ENCODE measurements around the gene GAR1.

DNA sequence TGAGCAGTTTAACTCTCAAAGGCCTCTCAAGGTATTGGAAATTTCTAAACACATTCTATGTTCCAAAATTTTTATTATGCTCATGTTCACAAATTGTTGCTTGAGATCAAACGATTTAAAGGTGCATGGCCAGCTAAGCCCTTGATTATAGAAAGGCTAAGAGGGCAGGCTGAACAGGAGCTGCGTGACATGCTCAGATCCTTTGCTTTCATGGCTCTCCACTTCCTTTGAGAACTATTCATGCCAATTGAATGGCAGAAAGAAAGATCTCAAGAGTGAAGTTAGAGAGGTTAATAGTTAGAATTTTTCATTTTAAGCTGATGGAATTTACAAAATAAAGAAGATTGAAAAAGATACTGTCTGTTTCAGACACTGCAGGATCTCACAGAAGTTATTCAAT is 32.9 kb downstream of the GAR1 start:
- no peak for TF ChIP-seq POLR2AphosphoS2 (conservative IDR thresholded peaks at IDR 0.05; ENCODE audit: low read length)
- TF ChIP-seq, protein P1, sequence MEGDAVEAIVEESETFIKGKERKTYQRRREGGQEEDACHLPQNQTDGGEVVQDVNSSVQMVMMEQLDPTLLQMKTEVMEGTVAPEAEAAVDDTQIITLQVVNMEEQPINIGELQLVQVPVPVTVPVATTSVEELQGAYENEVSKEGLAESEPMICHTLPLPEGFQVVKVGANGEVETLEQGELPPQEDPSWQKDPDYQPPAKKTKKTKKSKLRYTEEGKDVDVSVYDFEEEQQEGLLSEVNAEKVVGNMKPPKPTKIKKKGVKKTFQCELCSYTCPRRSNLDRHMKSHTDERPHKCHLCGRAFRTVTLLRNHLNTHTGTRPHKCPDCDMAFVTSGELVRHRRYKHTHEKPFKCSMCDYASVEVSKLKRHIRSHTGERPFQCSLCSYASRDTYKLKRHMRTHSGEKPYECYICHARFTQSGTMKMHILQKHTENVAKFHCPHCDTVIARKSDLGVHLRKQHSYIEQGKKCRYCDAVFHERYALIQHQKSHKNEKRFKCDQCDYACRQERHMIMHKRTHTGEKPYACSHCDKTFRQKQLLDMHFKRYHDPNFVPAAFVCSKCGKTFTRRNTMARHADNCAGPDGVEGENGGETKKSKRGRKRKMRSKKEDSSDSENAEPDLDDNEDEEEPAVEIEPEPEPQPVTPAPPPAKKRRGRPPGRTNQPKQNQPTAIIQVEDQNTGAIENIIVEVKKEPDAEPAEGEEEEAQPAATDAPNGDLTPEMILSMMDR (IDR thresholded peaks at IDR 0.05) = no peak
- no peak for TF ChIP-seq CEBPB (IDR thresholded peaks at IDR 0.05)
- TF ChIP-seq, protein P2, sequence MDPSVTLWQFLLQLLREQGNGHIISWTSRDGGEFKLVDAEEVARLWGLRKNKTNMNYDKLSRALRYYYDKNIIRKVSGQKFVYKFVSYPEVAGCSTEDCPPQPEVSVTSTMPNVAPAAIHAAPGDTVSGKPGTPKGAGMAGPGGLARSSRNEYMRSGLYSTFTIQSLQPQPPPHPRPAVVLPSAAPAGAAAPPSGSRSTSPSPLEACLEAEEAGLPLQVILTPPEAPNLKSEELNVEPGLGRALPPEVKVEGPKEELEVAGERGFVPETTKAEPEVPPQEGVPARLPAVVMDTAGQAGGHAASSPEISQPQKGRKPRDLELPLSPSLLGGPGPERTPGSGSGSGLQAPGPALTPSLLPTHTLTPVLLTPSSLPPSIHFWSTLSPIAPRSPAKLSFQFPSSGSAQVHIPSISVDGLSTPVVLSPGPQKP (IDR thresholded peaks at IDR 0.05; ENCODE audit: low read depth, low read length) = no peak
- TF ChIP-seq JUN (IDR thresholded peaks at IDR 0.05) = no peak
- no peak for TF ChIP-seq RAD21 (conservative IDR thresholded peaks at IDR 0.05 in 1 of 2, IDR thresholded peaks at IDR 0.05 in 1 of 2)

All from A549 (cell line).